ENCODE data around the gene MYOM3.
A peak's percentile ranks its signal among the peaks of the same experiment; 100 is the strongest.
"Not testable (repeated sequence)": the region's sequence is repeated elsewhere in the genome, so short reads cannot be mapped to it uniquely, and the experiment has no call there.

The MYOM3 gene

DNA sequence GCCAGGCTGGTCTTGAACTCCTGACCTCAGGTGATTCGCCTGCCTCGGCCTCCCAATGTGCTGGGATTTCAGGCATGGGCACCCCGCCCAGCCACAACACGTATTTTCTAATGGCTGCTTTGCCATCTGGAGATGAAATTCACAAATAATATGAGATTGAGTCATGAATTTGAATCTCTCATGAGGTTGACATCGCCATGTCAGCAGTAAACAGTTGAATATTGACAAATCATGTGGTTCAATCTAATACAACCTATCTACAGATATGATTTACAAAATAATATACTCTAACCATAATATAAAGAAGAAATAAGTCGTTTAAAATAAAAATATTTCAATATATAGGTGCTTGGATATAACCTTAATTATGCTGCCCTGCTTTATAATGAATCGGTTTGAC is 42.1 kb downstream of the MYOM3 start:
- H3K9me3 Mint-ChIP-seq, result no peaks in the 10 kb centered on the region
- DNase-seq, result no peak
- peaks cover 3% of the 10 kb centered on the region for H3K4me1 Mint-ChIP-seq
- H3K27ac Mint-ChIP-seq, result no peak overlapping the region
- H3K27me3 Mint-ChIP-seq, result peaks cover 10% of the 10 kb centered on the region
- no peak for ATAC-seq
- no peaks in the 10 kb centered on the region for H3K36me3 Mint-ChIP-seq (ENCODE audit: low read depth)
- H3K4me3 Mint-ChIP-seq, result no peak overlapping the region

GRCh38 chr1:24067978-24068377 is 44.0 kb downstream of the MYOM3 start:
- H3K9me3 Mint-ChIP-seq, result no peaks in the 10 kb centered on the region
- ATAC-seq, result no peak

GRCh38 chr1:24065304-24065703 is 46.6 kb downstream of the MYOM3 start:
- no peaks in the 10 kb centered on the region for H3K4me1 Mint-ChIP-seq
- no peak for ATAC-seq

More at GRCh38 chr1:24067978-24068377, 44.0 kb downstream of the MYOM3 start:
- Mint-ChIP-seq H3K36me3 (ENCODE audit: low read depth) (no peaks in the 10 kb centered on the region), H3K27me3 (peaks cover 10% of the 10 kb centered on the region), H3K4me1 (peaks cover 3% of the 10 kb centered on the region), H3K4me3 (no peak overlapping the region), H3K27ac (no peak overlapping the region)
- no peak for DNase-seq

GRCh38 chr1:24062221-24062620 is 49.7 kb downstream of the MYOM3 start:
- no peaks in the 10 kb centered on the region for H3K27me3 Mint-ChIP-seq
- H3K4me3 Mint-ChIP-seq, result no peak overlapping the region
- no peaks in the 10 kb centered on the region for H3K9me3 Mint-ChIP-seq
- DNase-seq (no peak), ATAC-seq (no peak)
- no peaks in the 10 kb centered on the region for H3K36me3 Mint-ChIP-seq (ENCODE audit: low read depth)
- no peak overlapping the region for H3K27ac Mint-ChIP-seq
- H3K4me1 Mint-ChIP-seq, result no peaks in the 10 kb centered on the region

More at GRCh38 chr1:24065304-24065703, 46.6 kb downstream of the MYOM3 start:
- Mint-ChIP-seq H3K27me3 (peaks cover 3% of the 10 kb centered on the region), H3K36me3 (ENCODE audit: low read depth) (no peaks in the 10 kb centered on the region), H3K4me3 (no peak overlapping the region), H3K27ac (no peak overlapping the region), H3K9me3 (no peaks in the 10 kb centered on the region)
- no peak for DNase-seq

DNA sequence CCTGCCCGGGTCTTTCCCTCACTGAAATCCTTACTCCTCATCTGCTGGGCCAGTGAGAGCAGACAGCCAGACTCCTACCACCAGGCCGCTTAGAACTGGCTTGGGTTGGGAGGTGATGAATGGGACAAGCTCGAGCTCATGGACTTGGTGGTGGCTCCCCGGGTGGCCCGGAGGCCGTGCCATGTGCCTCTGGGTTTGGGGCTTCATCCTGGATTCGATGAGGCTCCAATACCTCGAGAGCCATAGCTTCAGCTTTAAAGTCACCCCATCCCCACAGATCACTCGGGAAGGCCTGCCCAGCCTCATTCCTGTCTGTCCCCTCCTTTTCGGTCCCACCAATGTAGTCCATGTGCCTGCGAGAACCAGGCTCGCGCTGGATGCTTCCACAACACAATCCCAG is 51.5 kb downstream of the MYOM3 start:
- Mint-ChIP-seq H3K36me3 (ENCODE audit: low read depth) (no peaks in the 10 kb centered on the region), H3K27ac (no peak overlapping the region), H3K9me3 (no peaks in the 10 kb centered on the region), H3K4me3 (no peak overlapping the region), H3K4me1 (no peaks in the 10 kb centered on the region), H3K27me3 (no peaks in the 10 kb centered on the region)
- ATAC-seq (no peak), DNase-seq (no peak)

- Mint-ChIP-seq H3K4me3 (no peak overlapping the region), H3K36me3 (ENCODE audit: low read depth) (no peaks in the 10 kb centered on the region), H3K9me3 (no peaks in the 10 kb centered on the region), H3K4me1 (no peaks in the 10 kb centered on the region), H3K27me3 (no peaks in the 10 kb centered on the region), H3K27ac (no peak overlapping the region)
- DNase-seq, result no peak
- ATAC-seq, result no peak
Measured at GRCh38 chr1:24058671-24059455, 53.1 kb downstream of the MYOM3 start.

- H3K9me3 Mint-ChIP-seq, result no peaks in the 10 kb centered on the region
- no peak overlapping the region for H3K4me3 Mint-ChIP-seq
- no peaks in the 10 kb centered on the region for H3K27me3 Mint-ChIP-seq
- ATAC-seq (no peak), DNase-seq (no peak)
- no peaks in the 10 kb centered on the region for H3K4me1 Mint-ChIP-seq
- no peaks in the 10 kb centered on the region for H3K36me3 Mint-ChIP-seq (ENCODE audit: low read depth)
- H3K27ac Mint-ChIP-seq, result peak overlapping the region; percentile 32
Measured at GRCh38 chr1:24057171-24057570, 54.8 kb downstream of the MYOM3 start.

DNA sequence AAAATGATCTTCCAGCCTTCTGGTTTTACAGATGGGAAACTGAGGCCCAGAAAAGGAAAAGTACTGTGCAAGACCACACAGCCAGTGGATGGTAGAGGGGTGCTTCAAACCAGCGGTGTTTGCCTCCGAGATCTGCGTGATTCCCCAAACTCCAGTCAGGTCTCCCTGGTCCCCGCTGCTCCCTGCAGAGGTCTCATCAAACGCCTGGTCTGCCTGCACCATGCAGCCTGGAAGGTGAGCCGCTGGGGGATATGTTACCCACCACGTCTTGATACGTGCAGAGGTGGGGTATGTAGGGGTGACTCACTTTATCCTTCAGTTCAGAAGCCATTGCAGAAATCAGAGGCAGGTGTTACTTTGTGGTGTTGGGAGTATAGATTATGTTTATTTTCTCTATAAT is 56.3 kb downstream of the MYOM3 start:
- no peak overlapping the region for H3K4me3 Mint-ChIP-seq
- no peaks in the 10 kb centered on the region for H3K27me3 Mint-ChIP-seq
- no peak for DNase-seq
- no peak for ATAC-seq
- H3K27ac Mint-ChIP-seq, result no peak overlapping the region
- no peaks in the 10 kb centered on the region for H3K36me3 Mint-ChIP-seq (ENCODE audit: low read depth)
- H3K4me1 Mint-ChIP-seq, result no peaks in the 10 kb centered on the region
- no peaks in the 10 kb centered on the region for H3K9me3 Mint-ChIP-seq

- ATAC-seq (no peak), DNase-seq (no peak)
- Mint-ChIP-seq H3K27ac (no peak overlapping the region), H3K36me3 (ENCODE audit: low read depth) (no peaks in the 10 kb centered on the region), H3K4me1 (no peaks in the 10 kb centered on the region), H3K4me3 (no peak overlapping the region), H3K9me3 (no peaks in the 10 kb centered on the region), H3K27me3 (no peaks in the 10 kb centered on the region)
Measured at GRCh38 chr1:24052220-24052619, 59.7 kb downstream of the MYOM3 start.

DNA sequence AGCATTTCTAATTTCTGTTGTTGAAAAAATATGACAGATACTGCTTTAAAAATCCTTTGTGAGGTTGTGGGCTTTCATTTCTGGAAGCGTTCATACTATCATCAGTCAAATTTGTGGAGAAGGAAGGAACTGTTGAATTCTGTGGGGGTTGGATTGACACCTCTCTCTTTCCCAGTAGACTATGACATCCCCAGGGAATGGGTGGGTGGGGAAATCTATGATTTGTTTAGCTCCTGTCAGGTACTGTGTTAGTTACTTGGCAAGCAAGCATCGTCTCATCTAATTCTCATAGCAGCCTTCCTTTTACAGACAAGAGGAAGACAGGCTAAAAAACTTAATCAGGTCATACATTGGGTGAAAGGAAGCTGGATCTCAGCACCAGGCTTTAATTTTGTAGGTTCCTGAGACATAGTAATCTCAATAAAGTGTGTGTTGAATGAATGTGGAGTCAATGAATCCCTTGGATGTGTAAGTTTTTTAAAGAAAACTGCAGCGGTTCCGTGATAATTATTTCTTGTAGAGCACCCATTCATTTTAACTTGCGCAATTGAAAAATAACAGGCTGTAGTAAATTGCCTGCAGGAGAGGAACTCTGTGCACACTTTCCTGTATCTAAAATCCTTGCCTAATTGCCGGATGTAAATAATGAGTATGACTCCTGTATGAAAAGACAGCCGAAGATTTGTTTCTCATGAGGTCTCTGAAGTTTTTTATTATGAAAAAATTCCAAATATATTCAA is 60.6 kb downstream of the MYOM3 start:
- Mint-ChIP-seq H3K27me3 (no peaks in the 10 kb centered on the region), H3K4me1 (peaks cover 2% of the 10 kb centered on the region), H3K9me3 (no peaks in the 10 kb centered on the region), H3K27ac (no peak overlapping the region), H3K4me3 (no peak overlapping the region), H3K36me3 (ENCODE audit: low read depth) (no peaks in the 10 kb centered on the region)
- DNase-seq, result no peak
- ATAC-seq, result no peak

GRCh38 chr1:24049733-24050132 is 62.2 kb downstream of the MYOM3 start:
- Mint-ChIP-seq H3K9me3 (no peaks in the 10 kb centered on the region), H3K4me1 (peaks cover 9% of the 10 kb centered on the region), H3K36me3 (ENCODE audit: low read depth) (no peaks in the 10 kb centered on the region), H3K4me3 (no peak overlapping the region), H3K27ac (no peak overlapping the region), H3K27me3 (no peaks in the 10 kb centered on the region)
- ATAC-seq (no peak), DNase-seq (no peak)

DNA sequence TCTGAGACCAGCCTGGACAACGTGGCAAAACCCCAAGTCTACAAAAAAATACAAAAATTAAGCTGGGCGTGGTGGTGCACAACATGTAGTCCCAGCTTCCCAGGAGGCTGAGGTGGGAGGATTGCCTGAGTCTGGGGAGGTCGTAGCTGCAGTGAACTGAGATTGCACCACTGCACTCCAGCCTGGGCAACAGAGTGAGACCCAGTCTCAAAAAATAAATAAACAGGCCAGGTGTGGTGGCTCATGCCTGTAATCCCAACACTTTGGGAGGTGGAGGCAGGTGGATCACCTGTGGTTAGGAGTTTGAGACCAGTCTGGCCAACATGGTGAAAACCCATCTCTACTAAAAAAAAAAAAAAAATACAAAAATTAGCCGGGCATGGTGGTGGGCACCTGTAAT is 63.0 kb downstream of the MYOM3 start:
- ATAC-seq; H3K27ac Mint-ChIP-seq; H3K4me1 Mint-ChIP-seq; H3K36me3 Mint-ChIP-seq (ENCODE audit: low read depth); H3K9me3 Mint-ChIP-seq; H3K27me3 Mint-ChIP-seq; H3K4me3 Mint-ChIP-seq; DNase-seq: not testable (repeated sequence)

- Mint-ChIP-seq H3K27ac (no peak overlapping the region), H3K27me3 (no peaks in the 10 kb centered on the region), H3K4me3 (no peak overlapping the region), H3K9me3 (no peaks in the 10 kb centered on the region), H3K4me1 (peaks cover 9% of the 10 kb centered on the region), H3K36me3 (ENCODE audit: low read depth) (no peaks in the 10 kb centered on the region)
- no peak for ATAC-seq
- no peak for DNase-seq
Measured at GRCh38 chr1:24048205-24048869, 63.6 kb downstream of the MYOM3 start.

GRCh38 chr1:24047110-24047477 is 64.8 kb downstream of the MYOM3 start:
- Mint-ChIP-seq H3K27ac (no peak overlapping the region), H3K9me3 (no peaks in the 10 kb centered on the region), H3K27me3 (no peaks in the 10 kb centered on the region), H3K36me3 (ENCODE audit: low read depth) (no peaks in the 10 kb centered on the region), H3K4me1 (peaks cover 9% of the 10 kb centered on the region), H3K4me3 (no peak overlapping the region)
- no peak for ATAC-seq
- no peak for DNase-seq

DNA sequence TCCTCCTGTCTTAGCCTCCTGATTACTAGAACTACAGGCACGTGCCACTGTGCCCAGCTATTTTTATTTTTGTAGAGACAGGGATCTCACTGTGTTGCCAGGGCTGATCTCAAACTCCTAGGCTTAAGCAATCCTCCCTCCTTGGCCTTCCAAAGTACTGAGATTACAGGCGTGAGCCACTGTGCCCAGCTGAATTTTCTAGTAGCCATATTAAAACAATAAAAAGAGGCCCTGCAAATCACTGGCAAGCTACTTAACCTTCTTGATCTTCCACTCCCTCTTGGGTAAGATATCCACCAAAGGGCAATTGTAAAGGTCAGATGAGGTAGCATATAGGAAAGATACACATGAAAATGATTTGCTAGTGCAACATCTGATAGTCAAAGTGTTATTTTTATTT is 66.2 kb downstream of the MYOM3 start:
- H3K27ac Mint-ChIP-seq, result no peak overlapping the region
- no peaks in the 10 kb centered on the region for H3K9me3 Mint-ChIP-seq
- H3K36me3 Mint-ChIP-seq (ENCODE audit: low read depth), result no peaks in the 10 kb centered on the region
- H3K27me3 Mint-ChIP-seq, result no peaks in the 10 kb centered on the region
- H3K4me1 Mint-ChIP-seq, result peaks cover 9% of the 10 kb centered on the region
- ATAC-seq (peak; percentile 51), DNase-seq (no peak)
- H3K4me3 Mint-ChIP-seq, result no peak overlapping the region
